HG02642 (cell line): Measurements from ENCODE around the gene PRTG.

ENCODE experiments used
- ATAC-seq: cut with Tn5 transposase; IDR thresholded peaks from one replicate; pipeline ENCODE4 v1.9.1; 2021; ENCODE audit warnings: mild to moderate bottlenecking; ENCODE audit not compliant: unreplicated experiment, poor library complexity

The PRTG gene

DNA sequence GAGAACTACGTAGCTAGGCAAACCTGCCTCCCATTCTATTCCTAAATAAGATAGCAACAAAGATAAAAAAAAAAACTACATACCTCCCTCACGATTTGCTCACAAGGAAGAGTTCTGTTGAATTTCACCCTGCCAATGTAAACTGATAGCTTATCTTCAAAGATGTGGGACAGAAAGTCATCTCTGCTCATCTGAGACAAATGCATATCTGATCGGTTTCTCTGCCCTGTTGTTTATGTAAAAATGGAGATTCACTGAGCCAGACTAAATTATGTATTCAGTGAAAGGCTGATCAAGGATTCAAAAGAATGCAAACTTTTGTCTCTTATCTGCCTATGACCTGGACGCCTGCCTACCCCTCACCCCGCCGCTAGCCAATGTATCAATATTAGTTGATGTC, 166.0 kb downstream of the PRTG start:
- ATAC-seq: no peak

DNA sequence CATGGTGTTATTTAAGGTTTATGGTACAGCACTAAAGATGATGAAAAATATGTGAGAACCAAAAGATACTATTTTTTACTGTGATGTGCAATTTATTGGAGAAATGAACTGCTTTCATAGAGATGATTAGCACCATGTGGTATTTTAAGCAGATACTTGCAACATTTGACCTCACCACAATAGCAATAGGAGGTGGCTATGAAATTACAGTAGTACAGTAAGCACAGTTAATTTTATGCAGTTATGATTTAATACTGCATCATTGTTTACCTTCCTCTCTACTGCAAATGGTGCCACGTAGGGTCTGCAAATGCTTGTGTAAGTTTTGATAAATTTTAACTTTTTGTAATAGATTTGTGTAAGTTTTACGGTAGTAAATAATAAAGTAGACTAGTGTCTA, 168.9 kb downstream of the PRTG start:
- ATAC-seq: no peak

DNA sequence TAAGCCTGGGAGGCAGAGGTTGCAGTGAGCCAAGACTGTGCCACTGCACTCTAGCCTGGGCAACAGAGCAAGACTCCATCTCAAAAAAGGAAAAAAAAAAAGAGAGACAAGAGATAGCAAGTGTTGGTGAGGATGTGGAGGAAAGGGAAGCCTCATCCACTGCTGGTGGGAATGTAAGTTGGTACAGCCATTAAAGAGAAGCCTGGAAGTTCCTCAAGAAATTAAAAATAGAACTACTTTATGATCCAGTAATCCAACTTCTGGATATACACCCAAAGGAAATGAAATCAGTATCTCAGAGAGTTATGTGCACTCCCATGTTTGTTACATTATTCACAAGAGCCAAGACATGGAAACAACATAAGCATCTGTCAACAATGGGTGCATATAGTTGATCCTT, 169.7 kb downstream of the PRTG start:
- ATAC-seq: no peak

DNA sequence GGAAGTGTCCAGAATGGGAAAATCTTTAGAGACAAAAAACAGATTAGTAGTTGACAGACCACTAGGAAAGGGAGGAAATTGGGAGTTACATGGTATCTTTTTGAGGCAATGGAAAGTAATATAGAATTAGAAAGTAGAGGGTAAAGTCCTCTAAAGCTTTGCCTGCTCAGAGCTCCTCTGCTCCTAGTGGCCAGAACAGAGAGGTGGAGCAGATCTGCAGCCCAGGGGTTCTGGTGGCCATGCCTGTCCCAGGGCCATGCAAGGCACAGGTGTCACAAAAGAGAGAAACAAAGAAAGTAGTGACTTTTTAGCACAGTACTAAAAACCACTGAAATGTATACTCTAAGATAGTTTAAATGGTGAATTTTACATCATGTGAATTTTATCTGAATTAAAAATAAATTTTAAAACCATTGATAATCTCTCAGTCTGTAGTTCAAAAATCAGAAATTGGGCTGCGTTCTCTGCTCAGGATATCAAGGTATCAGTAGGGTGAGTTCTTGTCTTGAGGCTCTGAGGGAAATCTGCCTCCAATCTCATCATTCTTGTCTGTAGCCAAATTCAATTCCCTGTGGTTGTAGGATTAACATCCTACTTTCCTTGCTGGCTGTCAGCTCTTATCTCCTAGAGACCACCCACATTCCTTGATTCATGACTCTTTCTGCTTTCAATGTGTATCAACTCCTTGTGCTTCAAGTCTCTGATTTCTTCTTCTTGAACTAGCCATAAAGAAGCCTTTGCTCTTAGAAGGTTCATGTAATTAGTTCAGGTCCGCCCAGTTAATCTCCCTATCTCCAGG, 178.4 kb downstream of the PRTG start:
- no peak for ATAC-seq

DNA sequence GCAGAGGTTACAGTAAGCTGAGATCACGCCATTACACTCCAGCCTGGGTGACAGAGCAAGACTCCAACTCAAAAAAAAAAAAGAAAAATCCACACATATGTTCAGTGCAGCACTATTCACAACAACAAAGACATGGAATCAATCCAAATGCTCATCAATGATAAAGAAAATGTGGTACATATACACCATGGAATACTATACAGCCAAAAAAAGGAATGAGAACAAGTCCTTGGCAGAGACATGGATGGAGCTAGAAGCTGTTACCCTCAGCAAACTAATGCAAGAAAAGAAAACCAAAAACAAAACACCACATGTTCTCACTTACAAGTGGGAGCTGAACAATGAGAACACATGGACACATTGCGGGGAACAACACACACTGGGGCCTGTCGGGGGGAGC, 180.4 kb downstream of the PRTG start:
- no peak for ATAC-seq
